ENCODE results near the gene C10orf95.

C10orf95 gene

GRCh38 chr10:102418622-102419268, 32.6 kb downstream of the C10orf95 start, which contains the start of gene PSD:
Gene PSD (minus strand): TSS chr10:102418785. CDS start chr10:102417038, 1,747 bp downstream.
- H3K27me3 Mint-ChIP-seq (ENCODE audit: low read depth) = peaks cover 41% of the 10 kb centered on the region
- TF ChIP-seq, protein P1, sequence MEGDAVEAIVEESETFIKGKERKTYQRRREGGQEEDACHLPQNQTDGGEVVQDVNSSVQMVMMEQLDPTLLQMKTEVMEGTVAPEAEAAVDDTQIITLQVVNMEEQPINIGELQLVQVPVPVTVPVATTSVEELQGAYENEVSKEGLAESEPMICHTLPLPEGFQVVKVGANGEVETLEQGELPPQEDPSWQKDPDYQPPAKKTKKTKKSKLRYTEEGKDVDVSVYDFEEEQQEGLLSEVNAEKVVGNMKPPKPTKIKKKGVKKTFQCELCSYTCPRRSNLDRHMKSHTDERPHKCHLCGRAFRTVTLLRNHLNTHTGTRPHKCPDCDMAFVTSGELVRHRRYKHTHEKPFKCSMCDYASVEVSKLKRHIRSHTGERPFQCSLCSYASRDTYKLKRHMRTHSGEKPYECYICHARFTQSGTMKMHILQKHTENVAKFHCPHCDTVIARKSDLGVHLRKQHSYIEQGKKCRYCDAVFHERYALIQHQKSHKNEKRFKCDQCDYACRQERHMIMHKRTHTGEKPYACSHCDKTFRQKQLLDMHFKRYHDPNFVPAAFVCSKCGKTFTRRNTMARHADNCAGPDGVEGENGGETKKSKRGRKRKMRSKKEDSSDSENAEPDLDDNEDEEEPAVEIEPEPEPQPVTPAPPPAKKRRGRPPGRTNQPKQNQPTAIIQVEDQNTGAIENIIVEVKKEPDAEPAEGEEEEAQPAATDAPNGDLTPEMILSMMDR (IDR thresholded peaks at IDR 0.05; ENCODE audit: unreplicated experiment in 3 of 3) = no peak
- H3K4me1 Mint-ChIP-seq = peaks cover 13% of the 10 kb centered on the region
- peak within 1 kb of the TSS in 1 of 3 experiments; percentile 51 for H3K27ac Mint-ChIP-seq
- H3K36me3 Mint-ChIP-seq (ENCODE audit: low read depth) = peaks cover 3% of the 10 kb centered on the region
- peak within 1 kb of the TSS; percentile 92 to 95 (median 95) for H3K4me3 Mint-ChIP-seq
- H3K9me3 Mint-ChIP-seq = no peaks in the 10 kb centered on the region

GRCh38 chr10:102416695-102417094, 34.6 kb downstream of the C10orf95 start:
- Mint-ChIP-seq H3K36me3 (ENCODE audit: low read depth) (no peaks in the 10 kb centered on the region), H3K4me3 (no peak overlapping the region), H3K9me3 (no peaks in the 10 kb centered on the region), H3K27me3 (ENCODE audit: low read depth) (peaks cover 43% of the 10 kb centered on the region), H3K4me1 (peaks cover 13% of the 10 kb centered on the region), H3K27ac (no peak overlapping the region)
- TF ChIP-seq, protein P1 (IDR thresholded peaks at IDR 0.05; ENCODE audit: unreplicated experiment in 3 of 3) = no peak

- H3K9me3 Mint-ChIP-seq = no peaks in the 10 kb centered on the region
- H3K36me3 Mint-ChIP-seq (ENCODE audit: low read depth) = no peaks in the 10 kb centered on the region
- TF ChIP-seq, protein P1 (IDR thresholded peaks at IDR 0.05; ENCODE audit: unreplicated experiment in 3 of 3) = no peak
- H3K27ac Mint-ChIP-seq = no peak overlapping the region
- peak overlapping the region; percentile 6 to 21 (median 19) for H3K4me3 Mint-ChIP-seq
- H3K27me3 Mint-ChIP-seq (ENCODE audit: low read depth) = peaks cover 46% of the 10 kb centered on the region
- H3K4me1 Mint-ChIP-seq = peaks cover 16% of the 10 kb centered on the region
Observed at GRCh38 chr10:102416283-102416682, 35.1 kb downstream of the C10orf95 start.

DNA sequence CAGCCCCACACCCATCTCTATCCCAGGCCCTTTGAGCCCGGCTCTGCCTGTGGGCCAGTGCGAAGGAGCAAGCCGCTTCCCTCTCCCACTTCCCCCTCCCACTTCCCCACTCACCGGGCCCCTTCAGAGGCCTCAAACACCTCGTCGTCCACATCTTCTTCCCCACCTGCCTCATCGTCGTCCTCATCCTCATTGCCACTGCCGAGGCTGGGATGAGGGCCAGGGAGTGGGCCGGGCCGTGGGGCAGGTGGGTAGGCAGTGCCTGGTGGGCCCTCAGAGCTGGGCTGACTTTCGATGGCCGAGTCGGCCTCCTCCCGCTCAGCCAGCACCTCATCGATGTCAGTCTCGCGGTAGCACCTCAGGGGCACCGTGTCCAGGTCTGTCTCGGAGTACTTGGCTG, 36.6 kb downstream of the C10orf95 start:
- TF ChIP-seq, protein P1 (IDR thresholded peaks at IDR 0.05; ENCODE audit: unreplicated experiment in 3 of 3) = no peak
- Mint-ChIP-seq H3K4me3 (no peak overlapping the region), H3K27me3 (ENCODE audit: low read depth) (peaks cover 53% of the 10 kb centered on the region), H3K27ac (no peak overlapping the region), H3K36me3 (ENCODE audit: low read depth) (no peaks in the 10 kb centered on the region), H3K4me1 (peaks cover 18% of the 10 kb centered on the region), H3K9me3 (no peaks in the 10 kb centered on the region)

DNA sequence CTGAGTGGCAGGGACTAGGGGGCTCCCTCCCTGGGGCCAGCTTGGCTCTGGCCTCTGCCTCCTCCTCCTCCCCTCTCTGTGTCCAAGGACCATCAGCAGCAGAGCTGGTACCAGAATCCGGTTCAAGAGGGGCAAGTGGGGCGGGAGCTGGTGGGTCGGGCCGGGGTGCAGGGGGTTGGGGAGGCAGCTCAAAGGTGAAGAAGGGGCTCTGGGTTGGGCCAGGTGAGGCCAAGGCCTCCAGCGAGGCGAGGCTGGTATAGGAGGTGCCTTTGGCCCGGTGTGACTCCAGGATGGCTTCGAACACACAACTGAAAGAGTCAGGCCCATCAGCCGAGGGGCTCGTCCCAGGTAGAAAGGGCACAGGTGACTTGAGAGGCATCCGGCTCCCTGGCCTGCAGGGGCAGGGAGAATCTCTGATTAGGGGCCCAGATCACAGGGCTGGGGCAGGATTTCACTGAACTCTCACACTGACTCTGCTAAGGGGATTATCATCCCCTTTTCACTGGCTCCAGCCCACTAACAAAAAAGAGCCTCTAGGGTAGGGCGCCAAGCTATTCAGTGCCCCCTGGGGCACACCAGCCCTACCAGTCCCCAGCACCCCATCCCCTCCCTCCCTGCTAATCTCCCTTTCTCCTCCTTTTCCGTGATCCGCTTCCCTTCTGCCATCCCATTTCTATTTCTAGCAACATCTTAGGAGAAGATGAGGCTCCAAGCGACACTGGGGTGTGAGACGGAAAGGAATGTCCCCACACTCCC, 37.4 kb downstream of the C10orf95 start:
- peaks cover 55% of the 10 kb centered on the region for H3K27me3 Mint-ChIP-seq (ENCODE audit: low read depth)
- no peaks in the 10 kb centered on the region for H3K36me3 Mint-ChIP-seq (ENCODE audit: low read depth)
- TF ChIP-seq, protein P1 (IDR thresholded peaks at IDR 0.05; ENCODE audit: unreplicated experiment in 3 of 3) = no peak
- H3K4me3 Mint-ChIP-seq = no peak overlapping the region
- H3K4me1 Mint-ChIP-seq = peaks cover 19% of the 10 kb centered on the region
- no peaks in the 10 kb centered on the region for H3K9me3 Mint-ChIP-seq
- no peak overlapping the region for H3K27ac Mint-ChIP-seq

Measured in nephron (organoid).